Trophoblast cell (in vitro differentiated cells and primary cell): ENCODE results near the gene NME9.

Source experiments
- DNase-seq, 2 donors: peaks; one replicate each; pipeline ENCODE4 v3.0.0-alpha.2; 2016
- H2AFZ ChIP-seq: 2 replicates; pipeline ENCODE4 v1.6.1; 2013; ENCODE audit warnings: low read length, moderate library complexity, mild to moderate bottlenecking; ENCODE audit not compliant: insufficient read depth, poor library complexity
- H2AK5ac ChIP-seq: 2 replicates; pipeline ENCODE4 v1.6.1; 2013; ENCODE audit warnings: mild to moderate bottlenecking, low read length
- H2BK120ac ChIP-seq: 2 replicates; pipeline ENCODE4 v1.6.1; 2013; ENCODE audit warnings: low read length, mild to moderate bottlenecking, moderate library complexity; ENCODE audit not compliant: insufficient read depth, poor library complexity
- H2BK12ac ChIP-seq: 2 replicates; pipeline ENCODE4 v1.6.1; 2013; ENCODE audit warnings: mild to moderate bottlenecking, low read length, moderate library complexity
- H2BK5ac ChIP-seq: 2 replicates; pipeline ENCODE4 v1.6.1; 2013; ENCODE audit warnings: low read length, low read depth, moderate library complexity, mild to moderate bottlenecking; ENCODE audit not compliant: poor library complexity
- H3K14ac ChIP-seq: 2 replicates; pipeline ENCODE4 v1.6.1; 2013; ENCODE audit warnings: mild to moderate bottlenecking, low read length
- H3K18ac ChIP-seq: 2 replicates; pipeline ENCODE4 v1.6.1; 2013; ENCODE audit warnings: mild to moderate bottlenecking, low read length
- H3K23ac ChIP-seq: 2 replicates; pipeline ENCODE4 v1.6.1; 2013; ENCODE audit warnings: low read length
- H3K27ac ChIP-seq: 2 replicates; pipeline ENCODE4 v1.5.1; 2013; ENCODE audit warnings: low read depth, mild to moderate bottlenecking, inconsistent platforms, low read length, moderate library complexity
- H3K27me3 ChIP-seq: 2 replicates; pipeline ENCODE4 v1.6.1; 2013; ENCODE audit warnings: inconsistent platforms, mild to moderate bottlenecking, low read length, moderate library complexity; ENCODE audit not compliant: insufficient read depth
- H3K36me3 ChIP-seq, 2 experiments: 1 replicate in 1 of 2; 2 replicates in 1 of 2; pipeline ENCODE4 v1.6.1; 2013; ENCODE audit warnings: low read length in 2 of 2, mild to moderate bottlenecking in 2 of 2, moderate library complexity in 1 of 2; ENCODE audit not compliant: insufficient read depth in 2 of 2, control insufficient read depth in 1 of 2
- H3K4ac ChIP-seq: 2 replicates; pipeline ENCODE4 v1.6.1; 2013; ENCODE audit warnings: low read depth, mild to moderate bottlenecking, low read length, moderate library complexity
- H3K4me1 ChIP-seq, 2 experiments: 1 replicate in 1 of 2; 2 replicates in 1 of 2; pipeline ENCODE4 v1.6.1; 2013; ENCODE audit warnings: low read length in 2 of 2, mild to moderate bottlenecking in 2 of 2, moderate library complexity in 1 of 2; ENCODE audit not compliant: insufficient read depth in 2 of 2, control insufficient read depth in 1 of 2
- H3K4me2 ChIP-seq: 2 replicates; pipeline ENCODE4 v1.6.1; 2013; ENCODE audit warnings: inconsistent platforms, mild to moderate bottlenecking, low read length, moderate library complexity
- H3K4me3 ChIP-seq: 2 replicates; pipeline ENCODE4 v1.5.1; 2013; ENCODE audit warnings: mild to moderate bottlenecking, low read depth, low read length, inconsistent platforms
- H3K79me1 ChIP-seq: one replicate; pipeline ENCODE4 v1.6.1; 2013; ENCODE audit warnings: low read length
- H3K79me2 ChIP-seq: 2 replicates; pipeline ENCODE4 v1.6.1; 2013; ENCODE audit warnings: low read length, mild to moderate bottlenecking; ENCODE audit not compliant: control insufficient read depth, insufficient read depth, poor library complexity
- H3K9ac ChIP-seq: 2 replicates; pipeline ENCODE4 v1.6.1; 2013; ENCODE audit warnings: mild to moderate bottlenecking, low read length
- H3K9me3 ChIP-seq: 2 replicates; pipeline ENCODE4 v1.6.1; 2013; ENCODE audit warnings: low read depth, mild to moderate bottlenecking, control low read depth, inconsistent platforms, low read length; ENCODE audit not compliant: insufficient read depth
- H4K12ac ChIP-seq: 2 replicates; pipeline ENCODE4 v1.6.1; 2013; ENCODE audit warnings: low read depth, mild to moderate bottlenecking, low read length, moderate library complexity
- H4K8ac ChIP-seq: 2 replicates; pipeline ENCODE4 v1.6.1; 2013; ENCODE audit warnings: low read depth, mild to moderate bottlenecking, low read length, moderate library complexity
- H4K91ac ChIP-seq: one replicate; pipeline ENCODE4 v1.6.1; 2013; ENCODE audit warnings: low read depth, mild to moderate bottlenecking, low read length, moderate library complexity
- WGBS: extraction: QIAGEN DNeasy Blood & Tissue Kit; methylation state at CpG from one replicate; pipeline ENCODE4 v1.1.7; 2013; ENCODE audit warnings: missing lambda C conversion rate; ENCODE audit not compliant: insufficient read length, insufficient coverage; ENCODE audit errors: extremely low coverage; 5-methylcytosine and 5-hydroxymethylcytosine counted together

Gene NME9

GRCh38 chr3:138336454-138336999, 6.9 kb upstream of the NME9 start:
- Histone ChIP-seq H3K27ac (no peak overlapping the region), H2BK12ac (no peak overlapping the region), H4K91ac (no peak overlapping the region), H3K14ac (no peak overlapping the region), H3K4me1 (no peaks in the 10 kb centered on the region), H3K27me3 (no peaks in the 10 kb centered on the region), H2BK5ac (no peak overlapping the region), H2AK5ac (no peak overlapping the region), H2BK120ac (no peak overlapping the region), H3K4ac (no peak overlapping the region), H3K79me2 (no peaks in the 10 kb centered on the region), H3K36me3 (no peaks in the 10 kb centered on the region), H4K12ac (no peak overlapping the region), H2AFZ (no peak overlapping the region), H3K4me2 (no peak overlapping the region), H4K8ac (no peak overlapping the region), H3K9me3 (no peaks in the 10 kb centered on the region), H3K9ac (no peak overlapping the region), H3K79me1 (no peaks in the 10 kb centered on the region), H3K23ac (no peak overlapping the region), H3K4me3 (no peak overlapping the region), H3K18ac (no peak overlapping the region)
- no peak for DNase-seq
- no CpG with 5 or more reads among the region's 4 CpGs for WGBS

- Histone ChIP-seq H4K12ac (no peak overlapping the region), H3K18ac (no peak overlapping the region), H2AK5ac (no peak overlapping the region), H3K79me1 (peaks cover under 1% of the 10 kb centered on the region), H3K4me3 (no peak overlapping the region), H2BK120ac (no peak overlapping the region), H3K9me3 (no peaks in the 10 kb centered on the region), H4K91ac (no peak overlapping the region), H3K79me2 (no peaks in the 10 kb centered on the region), H3K23ac (no peak overlapping the region), H2BK12ac (no peak overlapping the region), H2BK5ac (no peak overlapping the region), H3K4me2 (no peak overlapping the region), H2AFZ (no peak overlapping the region), H4K8ac (no peak overlapping the region), H3K4ac (no peak overlapping the region), H3K27me3 (no peaks in the 10 kb centered on the region), H3K14ac (no peak overlapping the region), H3K27ac (no peak overlapping the region), H3K4me1 (no peaks in the 10 kb centered on the region), H3K9ac (no peak overlapping the region), H3K36me3 (no peaks in the 10 kb centered on the region)
- no peak for DNase-seq
- no CpG with 5 or more reads among the region's 4 CpGs for WGBS
Observed at GRCh38 chr3:138334608-138335007, 5.0 kb upstream of the NME9 start.

GRCh38 chr3:138332472-138333073, 2.9 kb upstream of the NME9 start:
- no CpG with 5 or more reads among the region's 4 CpGs for WGBS
- Histone ChIP-seq H2BK12ac (no peak overlapping the region), H4K91ac (no peak overlapping the region), H4K12ac (no peak overlapping the region), H4K8ac (no peak overlapping the region), H3K14ac (no peak overlapping the region), H3K4ac (no peak overlapping the region), H3K9ac (no peak overlapping the region), H3K4me2 (no peak overlapping the region), H3K18ac (no peak overlapping the region), H3K4me3 (no peak overlapping the region), H3K4me1 (peaks cover under 1 to 3% of the 10 kb centered on the region in 2 experiments), H3K9me3 (no peaks in the 10 kb centered on the region), H3K79me2 (peaks cover 2% of the 10 kb centered on the region), H3K27ac (no peak overlapping the region), H2BK5ac (no peak overlapping the region), H3K23ac (no peak overlapping the region), H2AK5ac (no peak overlapping the region), H2AFZ (no peak overlapping the region), H3K27me3 (no peaks in the 10 kb centered on the region), H2BK120ac (no peak overlapping the region), H3K79me1 (peaks cover 5% of the 10 kb centered on the region), H3K36me3 (no peaks in the 10 kb centered on the region)
- peak in 1 of 2 donors; percentile 69 for DNase-seq

GRCh38 chr3:138331143-138331894, 1.7 kb upstream of the NME9 start:
- H3K27ac ChIP-seq = no peak overlapping the region
- no peak overlapping the region for H3K23ac ChIP-seq
- H3K4me3 ChIP-seq = no peak overlapping the region
- H2BK5ac ChIP-seq = no peak overlapping the region
- H3K79me2 ChIP-seq = peaks cover 2% of the 10 kb centered on the region
- H3K4ac ChIP-seq = no peak overlapping the region
- no peak overlapping the region for H3K14ac ChIP-seq
- H2BK12ac ChIP-seq = no peak overlapping the region
- H4K91ac ChIP-seq = no peak overlapping the region
- H3K27me3 ChIP-seq = no peaks in the 10 kb centered on the region
- H4K12ac ChIP-seq = no peak overlapping the region
- no CpG with 5 or more reads among the region's 6 CpGs for WGBS
- H3K4me1 ChIP-seq = peaks cover 5 to 7% of the 10 kb centered on the region in 2 experiments
- no peak overlapping the region for H2AK5ac ChIP-seq
- DNase-seq = peak in 1 of 2 donors; percentile 19
- no peak overlapping the region for H2AFZ ChIP-seq
- H3K9ac ChIP-seq = no peak overlapping the region
- no peak overlapping the region for H3K4me2 ChIP-seq
- no peak overlapping the region for H4K8ac ChIP-seq
- H2BK120ac ChIP-seq = no peak overlapping the region
- no peak overlapping the region for H3K18ac ChIP-seq
- H3K79me1 ChIP-seq = peaks cover 5% of the 10 kb centered on the region
- H3K36me3 ChIP-seq = no peaks in the 10 kb centered on the region
- H3K9me3 ChIP-seq = no peaks in the 10 kb centered on the region
